ENCODE results near the gene KLK6.

The KLK6 gene

GRCh38 chr19:51014242-51014641 lies 44.9 kb upstream of the KLK6 start:
- H3K79me2 ChIP-seq = no peaks in the 10 kb centered on the region
- H2AFZ ChIP-seq = no peak overlapping the region
- H3K9me3 ChIP-seq (ENCODE audit: control insufficient read depth, low read length) = no peaks in the 10 kb centered on the region
- no peaks in the 10 kb centered on the region for H3K36me3 ChIP-seq (ENCODE audit: control insufficient read depth, insufficient read depth, low read length)
- H3K27ac ChIP-seq = no peak overlapping the region
- peaks cover 8% of the 10 kb centered on the region for H3K4me1 ChIP-seq
- no peak overlapping the region for H3K4me2 ChIP-seq (ENCODE audit: low read length)
- TF ChIP-seq, protein P1, sequence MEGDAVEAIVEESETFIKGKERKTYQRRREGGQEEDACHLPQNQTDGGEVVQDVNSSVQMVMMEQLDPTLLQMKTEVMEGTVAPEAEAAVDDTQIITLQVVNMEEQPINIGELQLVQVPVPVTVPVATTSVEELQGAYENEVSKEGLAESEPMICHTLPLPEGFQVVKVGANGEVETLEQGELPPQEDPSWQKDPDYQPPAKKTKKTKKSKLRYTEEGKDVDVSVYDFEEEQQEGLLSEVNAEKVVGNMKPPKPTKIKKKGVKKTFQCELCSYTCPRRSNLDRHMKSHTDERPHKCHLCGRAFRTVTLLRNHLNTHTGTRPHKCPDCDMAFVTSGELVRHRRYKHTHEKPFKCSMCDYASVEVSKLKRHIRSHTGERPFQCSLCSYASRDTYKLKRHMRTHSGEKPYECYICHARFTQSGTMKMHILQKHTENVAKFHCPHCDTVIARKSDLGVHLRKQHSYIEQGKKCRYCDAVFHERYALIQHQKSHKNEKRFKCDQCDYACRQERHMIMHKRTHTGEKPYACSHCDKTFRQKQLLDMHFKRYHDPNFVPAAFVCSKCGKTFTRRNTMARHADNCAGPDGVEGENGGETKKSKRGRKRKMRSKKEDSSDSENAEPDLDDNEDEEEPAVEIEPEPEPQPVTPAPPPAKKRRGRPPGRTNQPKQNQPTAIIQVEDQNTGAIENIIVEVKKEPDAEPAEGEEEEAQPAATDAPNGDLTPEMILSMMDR (IDR thresholded peaks at IDR 0.05) = no peak
- H3K9ac ChIP-seq = no peak overlapping the region
- no peaks in the 10 kb centered on the region for H3K27me3 ChIP-seq (ENCODE audit: control insufficient read depth, insufficient read depth, low read length)
- no peak overlapping the region for H3K4me3 ChIP-seq (ENCODE audit: low read depth, low read length)

DNA sequence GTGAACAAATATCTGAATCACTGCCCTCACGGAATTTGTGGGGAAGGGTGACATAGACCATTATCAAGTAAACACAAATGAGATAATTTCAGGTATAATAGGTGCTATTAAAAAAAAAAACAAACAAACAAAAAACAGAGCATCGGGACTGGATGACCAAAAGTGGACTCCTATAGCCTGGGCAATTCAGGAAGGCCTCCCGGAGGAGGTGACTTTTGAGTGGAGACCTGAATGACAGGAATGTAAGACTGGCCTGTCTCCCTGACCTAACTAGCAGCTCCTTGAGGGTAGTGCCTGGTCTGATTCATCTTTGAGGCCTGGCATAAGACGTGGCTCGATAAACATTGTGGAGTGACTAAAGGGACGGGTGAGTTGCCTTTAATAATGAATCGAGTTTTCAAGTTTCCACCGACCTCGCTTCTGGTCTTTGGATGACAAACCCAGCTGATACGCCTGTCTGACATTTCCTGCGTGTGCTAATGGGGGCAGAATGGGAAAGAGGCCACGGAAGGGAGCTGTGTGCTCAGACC lies 43.3 kb upstream of the KLK6 start:
- Histone ChIP-seq H3K4me1 (peaks cover 5% of the 10 kb centered on the region), H3K4me3 (ENCODE audit: low read depth, low read length) (no peak overlapping the region), H2AFZ (no peak overlapping the region), H3K9ac (no peak overlapping the region), H3K27me3 (ENCODE audit: control insufficient read depth, insufficient read depth, low read length) (no peaks in the 10 kb centered on the region), H3K9me3 (ENCODE audit: control insufficient read depth, low read length) (no peaks in the 10 kb centered on the region), H3K27ac (no peak overlapping the region), H3K36me3 (ENCODE audit: control insufficient read depth, insufficient read depth, low read length) (no peaks in the 10 kb centered on the region), H3K79me2 (no peaks in the 10 kb centered on the region), H3K4me2 (ENCODE audit: low read length) (no peak overlapping the region)
- TF ChIP-seq, protein P1 (IDR thresholded peaks at IDR 0.05) = no peak

DNA sequence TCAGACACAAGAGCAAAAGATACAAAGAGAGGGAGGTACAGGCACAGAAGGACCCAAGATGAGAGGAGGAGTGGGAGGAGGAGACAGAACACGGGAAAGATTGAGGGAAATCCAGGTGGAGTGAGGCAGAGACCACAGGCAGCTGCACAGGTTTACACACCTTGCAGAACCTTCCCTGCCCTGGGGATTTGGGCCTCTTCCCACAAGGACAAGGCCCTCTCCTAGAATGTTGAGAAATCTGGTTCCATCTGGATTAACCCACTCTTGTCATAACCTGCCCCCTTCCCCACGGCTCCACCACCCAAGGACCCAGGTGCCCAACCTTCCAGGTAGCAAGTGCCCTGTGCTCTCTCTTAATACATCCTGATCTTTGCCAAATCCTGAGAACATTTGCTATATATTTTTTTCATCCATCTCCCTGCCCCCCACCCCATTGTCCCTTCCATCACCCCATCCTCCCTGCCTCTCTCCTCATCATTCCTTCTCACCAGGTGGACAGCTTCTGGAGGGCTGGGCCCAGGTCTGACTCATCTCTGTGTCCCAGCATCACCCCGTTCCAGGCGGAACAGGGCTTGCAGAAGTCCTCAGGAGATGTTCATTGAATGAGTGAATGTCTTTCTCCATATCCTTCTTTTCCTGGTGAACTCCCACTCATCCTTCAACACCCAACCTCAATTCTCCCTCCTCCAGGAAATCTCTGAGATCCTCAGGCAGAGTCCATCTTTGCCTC lies 40.8 kb upstream of the KLK6 start:
- Histone ChIP-seq H2AFZ (no peak overlapping the region), H3K27me3 (ENCODE audit: control insufficient read depth, insufficient read depth, low read length) (no peaks in the 10 kb centered on the region), H3K4me2 (ENCODE audit: low read length) (no peak overlapping the region), H3K4me3 (ENCODE audit: low read depth, low read length) (no peak overlapping the region), H3K36me3 (ENCODE audit: control insufficient read depth, insufficient read depth, low read length) (no peaks in the 10 kb centered on the region), H3K4me1 (no peaks in the 10 kb centered on the region), H3K27ac (no peak overlapping the region), H3K9ac (no peak overlapping the region), H3K9me3 (ENCODE audit: control insufficient read depth, low read length) (no peaks in the 10 kb centered on the region), H3K79me2 (no peaks in the 10 kb centered on the region)
- TF ChIP-seq, protein P1 (IDR thresholded peaks at IDR 0.05) = no peak

- no peaks in the 10 kb centered on the region for H3K4me1 ChIP-seq
- H3K4me2 ChIP-seq (ENCODE audit: low read length) = no peak overlapping the region
- no peaks in the 10 kb centered on the region for H3K36me3 ChIP-seq (ENCODE audit: control insufficient read depth, insufficient read depth, low read length)
- no peaks in the 10 kb centered on the region for H3K79me2 ChIP-seq
- H3K9me3 ChIP-seq (ENCODE audit: control insufficient read depth, low read length) = no peaks in the 10 kb centered on the region
- no peak overlapping the region for H2AFZ ChIP-seq
- H3K27ac ChIP-seq = no peak overlapping the region
- TF ChIP-seq, protein P1 (IDR thresholded peaks at IDR 0.05) = no peak
- H3K27me3 ChIP-seq (ENCODE audit: control insufficient read depth, insufficient read depth, low read length) = no peaks in the 10 kb centered on the region
- no peak overlapping the region for H3K4me3 ChIP-seq (ENCODE audit: low read depth, low read length)
- no peak overlapping the region for H3K9ac ChIP-seq
Observed at GRCh38 chr19:51009061-51009891, 39.9 kb upstream of the KLK6 start.

Measured in parathyroid adenoma (tissue), 2 donors.